DMS153 treated with DMSO at 0.1 percent for 48 hours (cell line): ENCODE measurements around the gene TMEM106C.

Source experiments
- DNase-seq: peaks from one replicate; lab custom pipeline; 2025; ENCODE audit not compliant: unreplicated experiment; lab: John Stamatoyannopoulos, UW

The TMEM106C gene

DNA sequence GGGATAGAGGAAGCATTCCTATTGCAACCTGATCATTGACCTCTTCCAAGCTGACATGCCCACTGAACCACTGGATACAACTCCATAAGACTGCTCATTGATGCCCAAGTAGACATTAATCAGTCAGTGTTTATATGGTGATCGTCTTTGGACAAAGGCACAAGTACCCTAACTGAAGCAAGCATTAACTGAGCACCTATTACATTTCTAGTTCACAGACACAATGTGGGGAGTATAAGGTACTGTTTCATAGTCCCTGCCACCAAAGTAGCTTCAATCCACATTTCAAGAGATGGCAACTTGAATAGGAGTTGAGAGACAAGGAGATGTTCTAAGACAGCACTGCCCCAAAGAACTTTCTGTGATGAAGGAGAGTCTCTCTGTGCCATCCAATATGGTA is 51.7 kb downstream of the TMEM106C start:
- DNase-seq: no peak

- DNase-seq: no peak
These were observed 52.6 kb downstream of the TMEM106C start for GRCh38 chr12:48015954-48016353.

GRCh38 chr12:48016373-48017020 is 53.1 kb downstream of the TMEM106C start:
- DNase-seq: no peak

DNA sequence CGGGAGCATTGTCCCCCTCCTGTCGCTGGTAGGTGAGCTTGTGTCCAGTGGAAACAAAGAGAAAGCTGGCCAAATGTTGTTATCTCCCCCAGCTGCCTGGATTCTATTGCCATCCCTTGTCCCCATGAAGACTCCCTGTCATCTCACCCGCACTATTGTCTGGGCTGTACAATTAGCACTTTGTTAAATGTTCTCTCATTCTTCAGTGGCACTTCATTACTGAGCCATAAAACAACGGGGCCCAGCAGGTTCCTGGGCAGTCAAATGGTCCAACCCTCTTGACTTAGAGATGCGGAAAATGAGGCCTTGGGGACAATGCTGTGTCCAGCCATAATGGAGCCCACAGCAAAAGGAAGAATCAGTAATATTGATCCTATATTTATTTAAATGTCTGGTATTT is 54.1 kb downstream of the TMEM106C start:
- DNase-seq: no peak

- no peak for DNase-seq
These were observed 54.7 kb downstream of the TMEM106C start for GRCh38 chr12:48017921-48018617.
